Measurements from ENCODE around the gene DIDO1. TPM values are rescaled to one million over a fixed set of nuclear protein-coding genes. Genes with fewer than 3 reads are reported as not detected.
A peak's percentile ranks its signal among the peaks of the same experiment; 100 is the strongest.

DIDO1 gene
- total RNA-seq, 4 donors from 2014 or later: 49.5 to 75.8 (median 66.5) TPM

DNA sequence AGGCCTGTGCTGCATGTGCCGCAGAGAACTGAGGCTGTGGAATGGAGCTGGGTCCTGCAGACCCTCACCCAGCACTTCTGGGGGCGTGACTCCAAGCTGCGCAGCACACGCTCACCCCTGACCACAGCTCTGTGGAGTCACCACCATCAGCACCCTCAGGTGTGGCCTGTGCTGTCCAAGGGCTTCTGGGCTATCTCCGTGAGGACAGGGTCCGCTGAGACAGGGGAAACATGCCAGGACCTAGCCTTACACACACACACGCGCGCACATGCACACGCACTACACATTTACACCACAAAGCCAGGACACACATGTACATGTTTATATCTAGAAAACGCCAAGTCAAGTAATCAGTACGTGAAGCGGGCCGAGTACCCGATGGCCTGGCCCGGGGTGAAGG, 37.9 kb downstream of the DIDO1 start:
- no peak for ATAC-seq
- peaks cover 0 to 77% of the 10 kb centered on the region in 2 donors for H3K36me3 ChIP-seq
- WGBS, 2 donors (ENCODE audit: low coverage in 1 of 2): 93 to 97% methylated on average over 7 to 9 of the region's 16 CpGs

DNA sequence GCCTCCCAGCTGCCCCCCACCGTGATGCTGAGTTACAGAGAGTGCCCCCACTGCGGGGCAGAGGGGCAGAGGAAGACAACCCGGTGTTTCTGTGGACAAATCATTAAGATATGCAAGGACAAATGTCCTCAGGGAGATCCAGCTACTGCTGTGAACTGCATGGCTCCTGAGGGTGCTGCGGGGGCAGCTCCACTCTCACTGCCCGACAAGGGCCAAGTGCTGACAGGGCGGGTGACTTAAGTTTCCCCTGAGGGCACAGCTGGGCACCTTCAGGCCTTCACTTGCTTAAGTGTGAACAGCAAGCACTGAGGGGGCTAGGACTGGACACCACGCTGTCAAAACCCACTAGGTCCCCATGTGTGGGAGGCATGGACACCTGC, 38.5 kb downstream of the DIDO1 start:
- no peaks in the 10 kb centered on the region for H3K9me3 ChIP-seq
- peaks cover 0 to 72% of the 10 kb centered on the region in 2 donors for H3K36me3 ChIP-seq
- peak overlapping the region in 3 of 4 donors; percentile 13 to 54 (median 32) for H3K27ac ChIP-seq
- 69 to 81% methylated on average over 3 of the region's 7 CpGs for WGBS, 2 donors (ENCODE audit: low coverage in 1 of 2)
- ATAC-seq: no peak
- peaks cover 0 to 17% (median 0%) of the 10 kb centered on the region in 3 donors for H3K4me1 ChIP-seq
- TF ChIP-seq, protein P1, sequence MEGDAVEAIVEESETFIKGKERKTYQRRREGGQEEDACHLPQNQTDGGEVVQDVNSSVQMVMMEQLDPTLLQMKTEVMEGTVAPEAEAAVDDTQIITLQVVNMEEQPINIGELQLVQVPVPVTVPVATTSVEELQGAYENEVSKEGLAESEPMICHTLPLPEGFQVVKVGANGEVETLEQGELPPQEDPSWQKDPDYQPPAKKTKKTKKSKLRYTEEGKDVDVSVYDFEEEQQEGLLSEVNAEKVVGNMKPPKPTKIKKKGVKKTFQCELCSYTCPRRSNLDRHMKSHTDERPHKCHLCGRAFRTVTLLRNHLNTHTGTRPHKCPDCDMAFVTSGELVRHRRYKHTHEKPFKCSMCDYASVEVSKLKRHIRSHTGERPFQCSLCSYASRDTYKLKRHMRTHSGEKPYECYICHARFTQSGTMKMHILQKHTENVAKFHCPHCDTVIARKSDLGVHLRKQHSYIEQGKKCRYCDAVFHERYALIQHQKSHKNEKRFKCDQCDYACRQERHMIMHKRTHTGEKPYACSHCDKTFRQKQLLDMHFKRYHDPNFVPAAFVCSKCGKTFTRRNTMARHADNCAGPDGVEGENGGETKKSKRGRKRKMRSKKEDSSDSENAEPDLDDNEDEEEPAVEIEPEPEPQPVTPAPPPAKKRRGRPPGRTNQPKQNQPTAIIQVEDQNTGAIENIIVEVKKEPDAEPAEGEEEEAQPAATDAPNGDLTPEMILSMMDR (IDR thresholded peaks at IDR 0.05): no peak
- TF ChIP-seq POLR2A (IDR thresholded peaks at IDR 0.05) (no peak), POLR2AphosphoS5 (IDR thresholded peaks at IDR 0.05) (no peak), EP300 (IDR thresholded peaks at IDR 0.05) (no peak)
- H3K4me3 ChIP-seq: no peak overlapping the region
- no peaks in the 10 kb centered on the region for H3K27me3 ChIP-seq

More for the DNA sequence above, 37.9 kb downstream of the DIDO1 start:
- Histone ChIP-seq H3K27ac (no peak overlapping the region), H3K4me3 (no peak overlapping the region), H3K4me1 (peaks cover 0 to 17% (median 0%) of the 10 kb centered on the region in 3 donors), H3K9me3 (no peaks in the 10 kb centered on the region), H3K27me3 (no peaks in the 10 kb centered on the region)
- TF ChIP-seq, protein P1 (IDR thresholded peaks at IDR 0.05): no peak
- TF ChIP-seq POLR2AphosphoS5 (IDR thresholded peaks at IDR 0.05) (no peak), EP300 (IDR thresholded peaks at IDR 0.05) (no peak), POLR2A (IDR thresholded peaks at IDR 0.05) (no peak)

DNA sequence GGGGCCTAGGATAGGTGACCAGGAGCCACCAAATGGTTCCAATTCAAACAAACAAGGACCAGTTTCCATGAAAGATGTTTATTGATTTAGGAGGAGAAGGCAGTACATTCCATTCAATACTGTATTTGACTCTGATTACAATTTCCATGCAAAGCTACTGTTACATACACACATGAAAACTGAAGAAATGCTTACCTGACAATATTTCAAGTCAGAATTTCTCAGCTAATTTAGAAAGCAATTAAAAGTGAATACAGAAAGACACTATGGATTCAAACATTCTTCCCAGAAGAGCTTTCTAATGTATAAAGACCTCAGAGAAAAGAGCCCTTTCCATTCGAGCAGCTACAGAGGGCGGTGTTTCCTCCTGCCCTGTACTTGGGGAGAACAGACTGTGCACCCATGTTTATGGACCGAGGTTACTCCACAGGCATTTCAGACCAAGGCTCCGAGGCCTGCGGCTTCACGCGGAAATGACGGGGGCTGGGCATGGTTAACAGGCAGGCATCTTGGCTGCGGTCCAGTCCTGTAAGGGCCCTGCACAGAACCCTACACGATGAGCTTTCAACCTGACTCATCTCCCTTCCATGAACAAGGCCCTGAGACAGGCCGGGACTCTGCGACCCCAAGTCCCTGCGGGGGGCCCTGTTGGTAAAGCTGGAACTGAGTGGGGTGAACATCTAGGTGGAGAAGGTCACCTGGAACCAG, 39.0 kb downstream of the DIDO1 start:
- TF ChIP-seq POLR2A (IDR thresholded peaks at IDR 0.05) (no peak), EP300 (IDR thresholded peaks at IDR 0.05) (no peak), POLR2AphosphoS5 (IDR thresholded peaks at IDR 0.05) (no peak)
- TF ChIP-seq, protein P1 (IDR thresholded peaks at IDR 0.05): no peak
- Histone ChIP-seq H3K9me3 (no peaks in the 10 kb centered on the region), H3K4me3 (no peak overlapping the region), H3K4me1 (peaks cover 0 to 17% (median 0%) of the 10 kb centered on the region in 3 donors), H3K36me3 (peaks cover 0 to 66% of the 10 kb centered on the region in 2 donors), H3K27me3 (no peaks in the 10 kb centered on the region), H3K27ac (peak overlapping the region in 3 of 4 donors; percentile 32 to 54 (median 34))
- peak; percentile 82 for ATAC-seq
- WGBS, 2 donors (ENCODE audit: low coverage in 1 of 2): 32 to 46% methylated on average over 2 to 3 of the region's 13 CpGs

DNA sequence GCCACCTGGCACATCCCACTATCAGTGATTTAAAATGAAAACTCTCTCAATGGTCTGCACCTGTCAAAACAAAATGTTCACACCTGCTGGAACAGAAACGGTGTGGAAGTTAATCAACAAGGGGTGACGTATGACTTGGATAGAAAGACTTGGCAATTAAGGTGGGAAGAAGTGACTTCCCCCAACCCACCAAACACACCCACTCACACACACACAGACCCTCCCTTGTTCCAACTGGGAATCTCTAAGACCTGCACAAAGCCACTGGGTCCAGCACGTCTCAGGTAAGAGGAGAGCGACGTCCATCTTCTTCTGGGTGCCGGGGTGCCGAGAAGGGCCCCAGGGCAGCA, 39.6 kb downstream of the DIDO1 start:
- WGBS, 2 donors (ENCODE audit: low coverage in 1 of 2): 42 to 44% methylated on average over 2 of the region's 7 CpGs
- Histone ChIP-seq H3K27ac (peak overlapping the region in 3 of 4 donors; percentile 32 to 54 (median 34)), H3K4me3 (no peak overlapping the region), H3K9me3 (no peaks in the 10 kb centered on the region), H3K27me3 (no peaks in the 10 kb centered on the region), H3K36me3 (peaks cover 0 to 65% of the 10 kb centered on the region in 2 donors), H3K4me1 (peaks cover 0 to 17% (median 0%) of the 10 kb centered on the region in 3 donors)
- TF ChIP-seq, protein P1 (IDR thresholded peaks at IDR 0.05): no peak
- no peak for TF ChIP-seq POLR2AphosphoS5 (IDR thresholded peaks at IDR 0.05)
- TF ChIP-seq POLR2A (IDR thresholded peaks at IDR 0.05): no peak
- TF ChIP-seq EP300 (IDR thresholded peaks at IDR 0.05): no peak
- ATAC-seq: no peak
